Measurements from ENCODE around the gene RASA3. TPM values are rescaled to one million over a fixed set of nuclear protein-coding genes. Genes with fewer than 3 reads are reported as not detected.

The RASA3 gene
- total and polyA plus RNA-seq, 9 of the 15 experiments (the other 6 are each of a cell fraction or from before 2014, with no cell fraction given), result 0.72 to 25.3 (median 14.4) TPM

DNA sequence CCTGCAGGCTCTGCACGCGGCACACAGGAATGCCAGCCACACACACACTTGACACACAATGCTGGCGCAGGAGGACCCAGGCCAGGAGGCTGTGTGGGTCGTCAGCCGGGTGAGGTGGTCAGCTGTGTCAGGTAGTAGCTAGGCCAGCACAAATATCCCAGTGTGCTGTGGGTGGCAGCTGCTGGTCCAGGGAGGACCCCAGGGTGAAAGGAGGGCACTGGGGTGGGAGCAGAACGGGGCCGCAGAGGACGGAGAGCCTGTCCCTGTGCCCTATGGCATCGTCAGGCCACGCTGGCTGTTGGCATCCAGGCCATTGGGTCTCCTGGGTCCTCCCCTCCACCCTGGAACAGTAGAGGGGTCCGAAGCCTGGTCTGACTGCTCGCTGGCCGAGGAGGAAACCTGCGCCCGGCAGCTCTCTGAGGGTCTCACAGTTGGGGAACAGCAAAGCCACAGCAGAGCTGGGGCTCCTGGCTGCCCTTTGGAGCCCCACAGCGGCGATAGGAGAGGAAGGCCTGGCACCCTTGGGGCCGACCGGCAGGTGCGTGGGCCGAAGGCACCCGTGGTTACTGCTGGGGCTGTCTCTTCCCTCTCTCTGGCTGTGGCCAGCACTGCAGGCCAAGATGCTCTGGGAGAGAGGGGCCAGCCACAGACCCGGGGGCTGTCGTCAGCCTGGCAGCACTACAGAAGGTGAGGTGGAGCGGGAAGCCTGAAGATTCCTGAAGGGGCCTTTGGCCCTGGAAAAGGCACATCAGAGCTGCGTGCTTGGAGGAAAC, 185.8 kb downstream of the RASA3 start:
- no peak overlapping the region for H3K9ac ChIP-seq (ENCODE audit: insufficient read depth in 1 of 2, low read depth in 2 of 2, low read length in 2 of 2)
- no peaks in the 10 kb centered on the region for H3K9me3 ChIP-seq (replicated peaks; ENCODE audit: control insufficient read depth, insufficient read depth, low read depth, low read length)
- H3K4me2 ChIP-seq (ENCODE audit: insufficient read depth, low read length), result no peak overlapping the region
- no peaks in the 10 kb centered on the region for H4K20me1 ChIP-seq (replicated peaks; ENCODE audit: control insufficient read depth, insufficient read depth, low read length)
- no peaks in the 10 kb centered on the region for H3K79me2 ChIP-seq (ENCODE audit: control insufficient read depth, insufficient read depth, low read length)
- H3K36me3 ChIP-seq (ENCODE audit: control insufficient read depth, insufficient read depth, low read length), result no peaks in the 10 kb centered on the region
- H3K4me3 ChIP-seq, result no peak overlapping the region
- ATAC-seq (no peak), DNase-seq (ENCODE audit: extremely low read depth in 1 of 4, low spot score in 3 of 4) (no peak), FAIRE-seq (no peak)
- ChIA-PET POLR2A (interaction anchor here (0.8 to 1.1 kb wide), 3 partner anchors 140 to 296 kb away, joined by 3 to 4 read pairs (median 4); no protein-coding TSS in a partner anchor), CTCF (ENCODE audit: low intra/inter-chr PET ratio) (no interaction called here)
- intact Hi-C loops (cut with micrococcal nuclease) (loop anchor here (5.0 kb wide), 1 partner anchor 129 kb away; no protein-coding TSS in a partner anchor), in situ Hi-C loops (cut with MboI) (no loop called here)
- BruUV-seq (replicated peaks), result no TSS peak
- peaks cover 9 to 30% of the 10 kb centered on the region in 2 experiments; a peak in 4 of 5 replicates for H3K4me1 ChIP-seq (replicated peaks in 1 of 2; ENCODE audit: control insufficient read depth in 2 of 2, insufficient read depth in 2 of 2, low read length in 2 of 2)
- TF ChIP-seq MCM5 (IDR thresholded peaks at IDR 0.05; ENCODE audit: low read depth), result no peak
- TF ChIP-seq, protein P1, sequence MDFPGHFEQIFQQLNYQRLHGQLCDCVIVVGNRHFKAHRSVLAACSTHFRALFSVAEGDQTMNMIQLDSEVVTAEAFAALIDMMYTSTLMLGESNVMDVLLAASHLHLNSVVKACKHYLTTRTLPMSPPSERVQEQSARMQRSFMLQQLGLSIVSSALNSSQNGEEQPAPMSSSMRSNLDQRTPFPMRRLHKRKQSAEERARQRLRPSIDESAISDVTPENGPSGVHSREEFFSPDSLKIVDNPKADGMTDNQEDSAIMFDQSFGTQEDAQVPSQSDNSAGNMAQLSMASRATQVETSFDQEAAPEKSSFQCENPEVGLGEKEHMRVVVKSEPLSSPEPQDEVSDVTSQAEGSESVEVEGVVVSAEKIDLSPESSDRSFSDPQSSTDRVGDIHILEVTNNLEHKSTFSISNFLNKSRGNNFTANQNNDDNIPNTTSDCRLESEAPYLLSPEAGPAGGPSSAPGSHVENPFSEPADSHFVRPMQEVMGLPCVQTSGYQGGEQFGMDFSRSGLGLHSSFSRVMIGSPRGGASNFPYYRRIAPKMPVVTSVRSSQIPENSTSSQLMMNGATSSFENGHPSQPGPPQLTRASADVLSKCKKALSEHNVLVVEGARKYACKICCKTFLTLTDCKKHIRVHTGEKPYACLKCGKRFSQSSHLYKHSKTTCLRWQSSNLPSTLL (IDR thresholded peaks at IDR 0.05), result no peak
- no peaks in the 10 kb centered on the region for H3K9me1 ChIP-seq (ENCODE audit: control insufficient read depth, insufficient read depth, low read length)
- no peak overlapping the region for H2AFZ ChIP-seq (ENCODE audit: low read depth, low read length)
- H3K27ac ChIP-seq (ENCODE audit: extremely low read depth, low read depth, low read length), result no peak overlapping the region
- peaks cover 0 to 28% of the 10 kb centered on the region in 2 experiments; a peak in 2 of 5 replicates for H3K27me3 ChIP-seq (ENCODE audit: control insufficient read depth in 2 of 2, insufficient read depth in 2 of 2, low read length in 2 of 2)
- WGBS (ENCODE audit: insufficient coverage, low coverage, missing lambda C conversion rate), result 36% methylated on average over 9 of the region's 26 CpGs

Data from K562 (cell line).